CD4-positive, alpha-beta T cell treated with Interleukin-15 for 1 hour (primary cell): Measurements from ENCODE around the gene FSD2.
A peak's percentile ranks its signal among the peaks of the same experiment; 100 is the strongest.
"Not testable (repeated sequence)": the region's sequence is repeated elsewhere in the genome, so short reads cannot be mapped to it uniquely, and the experiment has no call there.

Source experiments
- DNase-seq: peaks from one replicate; pipeline ENCODE4 v3.0.0-alpha.2; 2020

The FSD2 gene

DNA sequence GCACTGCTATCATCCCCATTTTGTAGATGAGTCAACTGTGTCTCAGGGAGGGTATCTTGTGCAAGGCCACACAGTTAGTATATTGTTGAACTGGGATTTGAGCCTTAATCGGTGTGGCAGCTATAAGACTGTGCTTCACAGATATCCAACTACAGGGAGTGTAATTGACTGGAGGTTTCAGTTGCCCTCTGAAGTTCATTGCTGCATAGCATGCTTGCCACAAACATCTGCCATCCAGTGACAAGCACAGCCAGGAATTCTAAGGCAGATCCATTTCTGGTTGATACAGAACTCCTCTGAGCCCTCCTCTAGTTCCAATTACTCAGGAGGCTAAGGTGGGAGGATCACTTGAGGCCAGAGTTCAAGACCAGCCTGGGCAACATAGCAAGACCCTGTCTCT is 16.4 kb downstream of the FSD2 start:
- no peak for DNase-seq

DNA sequence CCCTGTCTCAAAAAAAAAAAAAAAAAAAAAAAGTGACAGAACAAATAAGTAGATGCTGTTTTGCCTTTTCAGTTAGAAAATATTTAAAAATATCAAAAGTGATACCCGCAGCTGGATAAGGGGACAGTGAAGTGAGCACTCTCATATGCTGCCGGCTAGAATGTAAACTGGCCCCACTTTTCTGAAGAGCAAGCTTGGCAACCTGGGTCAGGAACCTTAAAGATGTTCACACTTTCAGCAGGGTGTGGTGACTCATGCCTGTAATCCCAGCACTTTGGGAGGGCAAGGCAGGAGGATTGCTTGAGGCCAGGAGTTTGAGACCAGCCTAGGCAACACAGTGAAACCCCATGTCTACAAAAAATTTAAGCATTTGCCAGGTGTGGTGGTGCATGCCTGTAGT is 17.4 kb downstream of the FSD2 start:
- no peak for DNase-seq

DNA sequence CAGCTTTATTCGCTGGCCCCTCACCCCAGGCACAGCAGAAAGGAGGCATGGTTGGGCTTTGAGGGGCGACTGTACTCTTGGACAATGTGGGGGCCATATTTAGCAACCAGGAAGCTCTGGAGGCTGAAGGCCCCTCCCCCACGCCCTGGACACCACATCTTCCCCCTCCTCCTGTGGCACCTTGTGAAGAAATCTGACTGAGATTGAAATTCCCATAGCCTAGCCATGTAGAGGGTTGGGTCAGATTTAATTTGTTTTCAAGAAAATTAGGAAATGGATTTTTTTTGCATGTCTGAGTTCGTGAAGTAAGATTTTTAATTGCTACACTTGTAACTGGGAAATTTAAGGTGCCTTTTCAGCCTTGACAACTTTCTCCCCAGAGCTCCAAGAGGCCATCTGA is 24.5 kb downstream of the FSD2 start:
- no peak for DNase-seq

DNA sequence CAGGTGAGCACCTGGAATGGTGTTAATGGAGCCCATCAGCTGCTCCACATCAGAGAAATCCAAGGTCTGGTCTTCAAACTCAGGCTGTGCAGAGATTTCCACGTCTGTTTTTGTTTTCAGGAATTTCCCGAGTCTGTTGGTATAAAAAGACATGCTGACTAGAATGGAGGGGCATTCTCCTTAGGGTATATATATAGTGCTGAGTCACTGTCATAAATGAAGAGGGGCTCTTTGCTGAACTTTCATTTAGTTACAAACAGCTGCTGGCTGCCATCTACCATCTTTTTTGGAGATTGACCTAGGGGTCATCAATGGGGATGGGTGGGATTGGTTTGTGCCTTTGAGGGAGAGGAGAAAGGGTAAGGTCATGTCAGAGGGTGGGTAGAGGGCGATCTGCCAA is 27.1 kb downstream of the FSD2 start:
- no peak for DNase-seq

DNA sequence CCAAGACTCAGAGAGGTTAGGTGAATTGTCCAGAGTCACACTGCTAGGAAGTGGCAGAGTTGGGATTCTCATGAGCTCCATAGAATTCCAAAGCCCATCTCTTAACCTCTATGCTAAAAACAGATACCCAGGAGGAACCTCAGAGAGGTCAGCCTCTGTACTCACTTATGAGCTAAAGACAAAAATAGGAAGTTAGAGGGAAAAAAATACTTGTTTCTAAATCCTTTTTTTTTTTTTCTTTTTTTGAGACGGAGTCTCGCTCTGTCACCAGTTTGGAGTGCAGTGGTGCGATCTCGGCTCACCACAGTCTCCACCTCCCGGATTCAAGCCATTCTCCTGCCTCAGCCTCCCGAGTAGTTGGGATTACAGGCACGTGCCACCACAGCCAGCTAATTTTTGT is 31.4 kb downstream of the FSD2 start:
- DNase-seq = no peak

DNA sequence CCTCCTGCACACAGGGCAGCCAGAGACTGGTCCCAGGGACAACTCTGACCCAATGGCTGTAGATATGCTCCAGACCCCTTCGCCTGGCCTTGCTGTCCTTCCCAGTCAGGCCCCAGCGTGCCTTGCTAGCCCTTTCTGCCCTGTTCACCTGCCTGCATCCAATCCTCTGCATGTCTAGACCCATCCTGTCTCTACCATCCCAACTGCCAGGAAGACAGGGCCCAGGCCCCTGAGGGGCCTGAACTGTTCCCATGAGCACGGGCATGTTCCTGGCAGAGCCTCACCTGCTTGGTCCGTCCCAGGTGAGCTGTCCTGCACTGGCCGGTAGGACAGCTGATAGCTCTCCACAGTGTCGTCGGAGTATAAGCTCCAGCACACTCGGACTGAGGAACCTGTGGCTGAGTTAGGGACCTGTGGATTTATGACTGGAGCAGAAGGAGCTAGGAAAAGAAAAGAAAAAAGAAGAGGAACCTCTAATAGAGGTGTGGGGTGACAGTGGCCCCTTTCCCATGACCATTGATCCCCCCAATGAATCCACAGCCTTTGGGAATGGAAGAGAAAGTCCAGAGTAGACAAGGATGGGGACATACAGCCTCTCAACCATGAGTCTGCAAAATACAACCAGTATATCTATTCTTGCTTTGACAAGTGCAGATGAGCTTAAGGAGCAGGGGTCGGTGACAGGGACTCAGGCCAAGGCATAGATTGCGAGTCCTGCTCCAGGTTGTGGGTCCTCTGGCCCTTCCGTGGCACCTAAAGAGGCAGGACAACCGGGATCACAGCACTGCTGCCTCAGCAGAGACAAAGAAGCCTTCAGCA is 33.9 kb downstream of the FSD2 start:
- DNase-seq = no peak

DNA sequence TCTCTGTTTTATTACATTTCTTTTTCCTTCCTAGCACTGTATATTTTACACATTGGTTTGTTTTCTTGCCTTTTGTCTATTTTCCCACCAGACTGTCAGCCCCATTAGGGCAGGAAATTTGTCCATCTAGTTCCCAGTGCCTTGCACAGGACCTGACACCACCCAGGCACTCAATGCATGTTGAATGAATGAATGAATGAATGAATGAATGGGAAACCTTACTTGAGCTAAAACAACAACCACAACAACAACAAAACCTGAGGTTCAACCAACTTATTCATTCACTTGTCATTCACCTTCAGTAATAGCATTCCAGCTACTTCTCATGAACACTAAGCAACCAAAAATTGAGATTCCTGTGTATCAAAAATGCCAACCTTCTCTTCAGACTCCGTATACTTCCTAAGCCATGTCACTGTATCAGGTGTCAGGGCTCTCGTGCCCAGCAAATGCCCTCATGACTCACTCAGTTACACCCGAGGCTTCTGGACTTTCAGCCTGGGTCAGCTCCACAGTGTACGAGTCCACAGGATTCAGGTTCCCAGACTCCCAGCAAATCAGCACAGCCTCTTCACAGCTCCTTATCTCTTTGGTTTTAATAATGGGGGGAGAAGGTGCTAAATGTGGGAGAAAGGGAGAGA is 37.3 kb downstream of the FSD2 start:
- no peak for DNase-seq

DNA sequence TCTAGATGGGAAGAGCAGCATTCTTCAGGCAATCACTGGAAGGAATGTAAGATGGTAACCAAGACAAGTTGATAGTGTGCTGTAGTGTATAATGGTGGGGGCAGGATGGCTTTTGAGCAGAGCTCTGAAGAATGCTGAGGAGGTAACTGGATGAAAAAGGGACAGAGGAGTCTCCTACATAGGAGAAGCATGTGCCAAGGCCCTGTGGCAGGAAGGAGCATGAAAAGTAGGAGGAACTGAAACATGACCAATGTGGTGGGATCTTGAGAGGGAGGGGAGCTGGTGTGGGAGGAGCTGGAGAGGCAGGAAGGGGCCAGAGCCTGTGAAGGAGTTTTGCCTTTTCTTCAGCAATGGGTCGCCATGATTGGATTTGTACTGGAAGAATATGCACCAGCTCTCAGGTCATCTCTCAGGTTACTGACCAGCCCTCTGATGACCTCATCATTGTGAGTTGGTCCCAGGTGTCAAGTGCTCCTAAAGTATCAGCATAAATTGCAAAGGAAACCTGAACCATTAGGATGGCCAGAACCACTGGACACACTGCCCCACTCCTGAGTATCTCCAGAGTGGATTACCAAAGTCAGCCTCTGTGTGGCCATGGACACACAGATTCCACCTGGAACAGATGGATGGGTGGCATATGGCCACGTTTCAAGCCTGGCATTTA is 38.6 kb downstream of the FSD2 start:
- DNase-seq = no peak

DNA sequence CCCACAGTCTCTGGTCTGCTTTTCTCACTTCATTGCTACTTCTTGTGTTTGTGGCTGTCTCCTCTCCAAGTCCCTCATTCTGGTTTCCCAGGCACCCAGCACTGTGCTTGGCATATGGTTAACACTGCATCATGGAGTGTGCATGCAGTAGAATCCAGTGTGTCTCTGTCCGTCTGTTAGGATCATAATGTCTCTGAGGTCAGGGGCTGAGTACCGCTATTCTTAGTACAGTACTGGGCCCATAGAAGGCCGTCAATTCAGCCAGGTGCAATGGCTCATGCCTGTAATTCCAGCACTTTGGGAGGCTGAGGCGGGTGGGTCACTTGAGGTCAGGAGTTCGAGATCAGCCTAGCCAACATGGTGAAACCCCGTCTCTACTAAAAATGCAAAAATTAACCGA is 39.7 kb downstream of the FSD2 start:
- not testable (repeated sequence) for DNase-seq

DNA sequence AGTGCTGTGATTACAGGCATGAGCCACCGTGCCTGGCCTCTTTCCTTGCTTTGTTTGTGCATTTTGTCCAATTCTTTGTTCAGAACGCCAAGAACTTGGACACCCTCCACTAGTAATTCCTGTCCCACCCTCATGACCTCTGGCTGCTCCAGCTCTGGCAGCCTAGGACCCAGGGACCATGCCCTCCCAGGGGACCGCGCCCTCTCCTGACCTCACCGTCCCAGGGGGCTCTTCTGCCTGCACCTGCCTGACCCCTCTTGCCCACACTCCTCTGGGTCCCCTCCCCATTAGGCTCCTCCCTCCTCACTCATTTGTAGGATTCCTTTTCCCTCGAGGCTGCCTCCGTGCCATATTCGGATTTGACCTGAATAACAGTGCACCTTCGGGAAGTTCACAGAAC is 41.1 kb downstream of the FSD2 start:
- DNase-seq = no peak

DNA sequence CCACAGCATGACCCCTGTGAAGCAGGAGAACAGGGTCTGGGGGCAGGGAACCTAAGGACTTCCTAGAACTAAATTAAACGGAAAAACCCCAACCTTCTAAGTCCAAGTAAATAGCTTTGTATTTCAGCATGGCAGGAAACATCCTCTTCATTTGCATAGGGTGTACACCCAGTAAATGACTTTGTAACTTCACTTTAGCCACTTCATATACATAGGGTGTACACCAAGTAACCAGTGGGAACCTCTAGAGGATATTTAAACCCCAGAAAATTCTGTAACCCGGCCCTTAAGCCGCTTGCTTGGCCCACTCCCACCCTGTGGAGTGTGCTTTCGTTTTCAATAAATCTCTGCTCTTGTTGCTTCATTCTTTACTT is 41.8 kb downstream of the FSD2 start:
- no peak for DNase-seq

DNA sequence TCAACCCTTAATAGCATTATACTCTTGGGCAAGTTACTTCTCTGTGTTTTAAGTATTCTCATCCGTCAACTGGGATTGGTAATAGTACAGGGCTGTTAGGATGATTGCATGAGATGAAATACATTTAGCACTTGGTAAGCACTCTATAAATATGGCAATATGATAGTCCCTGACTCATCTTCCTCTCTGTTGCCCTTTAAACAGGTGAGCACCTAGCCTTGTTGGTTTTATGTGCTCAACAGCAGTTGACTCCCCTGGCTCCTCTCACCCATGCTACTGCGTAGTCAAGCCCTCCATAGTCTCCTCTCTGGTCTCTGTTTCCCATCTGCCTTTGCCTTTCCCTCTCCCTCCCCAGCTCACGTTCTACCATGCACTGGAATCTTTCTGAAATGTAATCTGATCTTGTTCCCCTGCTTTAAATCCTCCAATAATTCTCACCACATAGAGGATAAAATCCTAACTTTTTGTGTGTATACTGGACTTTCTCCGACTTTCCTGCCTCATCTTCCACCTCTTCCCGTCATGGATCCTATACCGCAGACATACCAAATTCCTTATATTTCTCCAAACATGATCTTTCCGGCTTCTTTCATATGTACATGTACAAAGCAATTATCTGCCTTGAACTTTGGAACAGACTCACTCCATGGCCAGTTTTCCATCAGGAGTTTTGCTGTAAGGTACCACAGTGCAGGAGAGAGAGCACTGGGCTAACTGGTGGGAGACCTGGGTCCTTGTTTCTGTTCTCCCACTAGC is 42.3 kb downstream of the FSD2 start:
- no peak for DNase-seq

DNA sequence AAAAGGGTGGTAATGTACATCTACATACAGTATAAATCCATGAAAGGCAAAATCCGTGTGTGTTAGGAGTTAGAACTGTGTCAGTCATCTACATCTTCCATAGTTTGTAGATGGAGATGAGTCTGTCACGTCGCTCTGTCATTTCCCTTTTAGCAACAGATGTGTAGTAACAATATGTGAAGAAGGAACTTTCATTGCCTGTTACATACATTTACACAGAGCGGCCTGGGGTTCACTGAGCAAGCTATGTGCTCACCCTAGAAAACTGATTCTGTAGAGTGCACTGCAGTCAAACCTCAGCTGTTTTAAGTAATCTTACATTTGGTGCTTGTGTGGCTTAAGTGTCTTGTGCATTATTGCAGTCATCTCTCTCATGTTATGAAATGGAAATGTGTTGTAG is 54.6 kb downstream of the FSD2 start:
- no peak for DNase-seq

DNA sequence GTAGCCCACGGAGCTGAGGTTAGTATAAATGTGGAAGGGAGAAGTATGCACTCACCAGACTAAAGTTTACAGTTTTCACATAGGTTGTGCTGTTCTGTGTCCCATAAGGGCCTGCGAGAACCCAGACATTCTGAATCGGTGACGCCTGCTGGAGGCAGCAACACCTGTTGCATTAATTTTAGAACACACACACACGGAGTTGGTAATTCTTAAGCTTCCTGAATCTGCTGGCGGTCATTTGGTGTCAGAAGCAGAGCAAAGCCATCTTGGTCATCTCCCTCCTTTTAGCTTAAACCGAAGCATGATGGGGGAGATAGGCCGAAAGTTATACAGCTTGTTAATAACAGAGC is 55.1 kb downstream of the FSD2 start:
- DNase-seq = no peak

DNA sequence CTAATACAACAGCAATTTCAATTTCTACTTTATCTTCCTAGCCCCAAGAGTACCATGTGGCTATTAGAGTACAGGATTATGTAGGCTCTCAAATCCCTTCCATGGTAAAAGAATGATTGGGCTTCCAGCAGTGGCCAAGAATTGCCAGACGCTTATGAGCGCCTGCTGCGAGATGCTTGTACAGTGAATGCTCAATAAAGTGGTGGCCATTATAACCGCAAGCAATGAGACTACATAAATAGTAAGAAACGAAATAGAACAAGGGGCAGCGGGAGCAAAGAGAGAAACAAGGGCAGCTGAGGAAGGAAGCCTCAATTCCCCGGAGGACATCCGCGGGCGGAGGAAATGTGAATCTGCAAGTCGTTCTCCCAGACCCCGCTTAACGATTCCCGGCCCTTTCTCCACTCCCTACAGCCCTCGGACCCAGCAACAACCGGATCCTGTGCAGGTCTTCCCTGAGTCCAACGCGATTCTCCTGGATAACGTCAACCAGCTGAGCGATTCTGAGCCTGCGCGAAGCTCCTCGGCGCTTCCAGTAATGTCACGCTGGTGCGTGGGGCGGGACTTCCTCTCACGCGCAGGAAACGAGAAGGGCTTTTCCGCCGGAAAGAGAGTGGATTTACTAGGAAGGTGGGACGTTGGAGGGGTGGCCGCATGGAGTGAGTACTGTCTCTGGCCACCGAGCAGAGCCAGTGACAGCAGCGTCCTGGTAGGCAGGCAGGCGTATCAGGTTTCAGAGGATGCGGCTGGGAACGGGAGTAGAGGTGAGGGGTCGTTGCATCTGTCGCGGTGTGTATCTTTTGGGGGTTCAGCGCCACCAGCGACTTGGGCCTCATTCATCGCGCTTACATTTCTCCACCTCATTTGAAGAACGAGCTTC is 55.7 kb downstream of the FSD2 start:
- DNase-seq = peak; percentile 84

DNA sequence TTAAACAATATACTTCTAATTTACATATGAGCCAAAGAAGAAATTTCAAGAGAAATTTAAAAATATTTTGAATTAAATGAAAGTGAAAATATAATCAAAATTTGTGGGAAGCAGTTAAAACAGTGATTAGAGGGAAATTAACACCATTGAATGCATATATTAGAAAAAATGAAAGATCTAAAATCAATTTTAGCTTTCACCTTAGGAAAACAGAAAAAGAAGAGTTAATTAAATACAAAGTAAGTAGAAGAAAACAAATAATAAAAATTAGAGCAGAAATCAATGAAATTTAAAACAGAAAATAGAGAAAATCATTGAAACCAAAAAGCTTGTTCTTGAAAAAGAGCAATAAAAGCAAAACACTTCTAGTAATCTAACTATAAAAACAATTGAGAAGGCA is 57.6 kb downstream of the FSD2 start:
- DNase-seq = no peak

DNA sequence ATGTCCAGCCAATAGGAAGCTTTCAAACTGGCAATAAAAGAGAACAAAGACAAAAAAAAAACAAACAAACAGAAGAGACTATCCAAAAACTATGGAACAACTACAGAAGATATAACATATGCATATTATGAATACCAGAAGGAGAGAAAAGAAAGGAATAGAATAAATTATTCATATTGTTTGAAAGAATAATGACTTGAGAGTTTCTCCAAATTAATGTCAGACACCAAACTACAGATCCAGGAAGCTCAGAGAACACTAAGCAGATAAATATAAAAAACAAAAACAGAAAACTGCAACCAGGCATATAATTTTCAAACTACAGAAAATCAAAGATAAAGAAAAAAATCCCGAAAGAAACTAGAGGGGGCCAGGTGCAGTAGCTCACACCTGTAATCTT is 62.1 kb downstream of the FSD2 start:
- DNase-seq = no peak

DNA sequence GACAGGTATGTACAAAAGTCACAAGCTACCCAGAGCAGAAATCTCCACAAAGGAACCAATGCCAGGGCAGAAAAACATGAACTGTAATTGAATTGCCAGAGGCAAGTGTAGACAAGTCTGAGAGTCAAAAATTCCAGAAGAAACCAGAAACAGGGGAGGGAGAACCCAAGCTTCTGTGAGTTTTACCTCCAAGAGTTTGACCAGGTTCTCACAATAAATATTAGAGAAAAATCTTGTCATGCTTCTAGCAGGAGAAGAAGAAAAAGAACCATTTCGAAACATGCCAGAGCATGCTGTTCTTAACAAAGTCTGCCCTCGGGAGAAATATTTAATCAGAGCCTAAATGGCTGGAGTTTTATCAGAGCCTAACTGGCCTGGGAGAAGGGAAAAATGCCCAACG is 63.7 kb downstream of the FSD2 start:
- no peak for DNase-seq

DNA sequence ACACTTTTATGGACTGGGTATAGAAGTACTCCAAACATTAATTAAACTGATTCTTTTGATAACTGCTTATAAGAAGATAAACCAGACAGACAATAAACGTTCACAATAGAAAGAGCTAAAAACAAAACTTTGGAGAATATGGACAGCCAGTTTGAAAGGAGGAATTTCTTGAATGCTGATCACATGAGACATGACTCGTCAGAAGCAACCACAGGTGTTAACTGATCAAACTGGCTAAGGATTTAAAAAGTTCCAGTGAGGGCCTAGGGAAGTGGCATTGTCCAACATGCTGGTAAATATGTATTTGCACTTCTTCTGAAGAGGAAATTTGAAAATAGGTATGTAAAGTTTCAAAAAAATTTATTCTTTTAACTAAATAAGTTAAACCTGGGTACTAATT is 66.8 kb downstream of the FSD2 start:
- DNase-seq = no peak

DNA sequence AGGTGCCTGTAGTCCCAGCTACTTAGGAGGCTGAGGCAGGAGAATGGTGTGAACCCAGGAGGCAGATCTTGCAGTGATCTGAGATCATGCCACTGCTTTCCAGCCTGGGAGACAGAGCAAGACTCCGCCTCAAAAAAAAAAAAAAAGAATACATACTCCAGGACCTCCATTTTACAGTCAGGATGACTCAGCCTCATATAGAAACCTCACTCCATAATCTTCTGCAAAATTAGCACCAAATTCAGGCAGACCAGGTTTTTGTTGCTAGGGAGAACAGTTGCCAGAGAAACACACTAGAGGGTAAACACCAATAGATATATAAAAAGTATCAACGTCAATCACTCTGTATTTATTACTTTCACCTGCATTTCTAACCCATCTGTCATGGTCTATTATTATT is 67.9 kb downstream of the FSD2 start:
- no peak for DNase-seq

DNA sequence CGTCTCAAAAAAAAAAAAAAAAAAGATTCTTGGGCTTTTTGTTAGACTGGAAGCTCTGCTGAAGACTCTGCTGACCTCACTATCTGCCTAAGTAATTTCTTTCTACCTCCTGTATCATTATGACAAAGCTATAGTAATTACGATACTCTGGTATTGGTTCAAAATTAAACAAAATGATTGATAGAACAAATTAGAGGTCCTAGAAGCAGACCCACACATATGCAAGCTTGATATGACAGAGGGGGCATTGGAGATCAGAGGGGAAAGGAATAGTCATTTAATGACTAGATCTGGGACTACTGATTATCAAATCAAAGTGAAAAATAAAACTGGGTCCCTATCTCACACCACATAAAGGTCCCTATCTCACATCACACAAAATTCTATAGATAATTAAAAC is 74.3 kb downstream of the FSD2 start:
- no peak for DNase-seq

DNA sequence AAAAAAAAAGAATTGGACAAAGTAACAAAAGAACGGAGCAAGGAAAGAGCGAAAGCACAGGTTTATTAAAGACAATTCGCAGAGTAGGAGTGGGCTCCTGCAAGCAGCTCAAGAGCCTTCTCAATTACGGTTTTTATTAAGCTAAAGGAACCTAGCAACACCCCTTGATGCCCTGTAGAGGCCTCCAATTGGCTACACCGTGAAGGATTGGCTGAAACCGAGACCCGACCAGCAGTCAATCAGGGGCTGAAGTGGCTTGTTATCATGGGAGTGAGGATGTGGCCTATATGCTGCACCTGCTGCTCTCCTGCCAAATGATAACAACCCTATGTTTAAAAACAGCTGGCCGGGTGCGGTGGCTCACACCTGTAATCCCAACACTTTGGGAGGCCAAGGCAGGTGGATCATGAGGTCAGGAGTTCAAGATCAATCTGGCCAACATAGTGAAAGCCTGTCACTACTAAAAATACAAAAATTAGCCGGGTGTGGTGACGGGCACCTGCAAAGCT is 75.8 kb downstream of the FSD2 start:
- DNase-seq = no peak

DNA sequence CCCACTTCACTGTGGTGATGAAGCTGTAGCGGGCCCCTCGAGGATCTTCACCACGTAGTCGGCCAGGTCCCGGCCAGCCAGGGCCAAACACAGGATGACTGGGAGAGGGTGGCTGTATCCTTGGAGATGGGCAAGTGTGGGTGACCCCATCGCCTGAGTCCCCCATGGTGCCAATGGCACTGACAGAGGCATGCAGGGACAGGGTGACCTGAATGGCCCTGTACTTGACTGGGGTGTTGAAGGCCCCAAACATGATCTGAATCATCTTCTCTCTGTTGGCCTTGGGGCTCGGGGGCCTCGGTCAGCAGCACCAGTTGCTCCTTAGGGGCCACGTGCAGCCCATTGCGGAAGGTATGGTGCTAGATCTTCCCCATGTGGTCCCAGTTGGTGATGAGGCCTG is 79.1 kb downstream of the FSD2 start:
- DNase-seq = no peak
